ENCODE results near the gene AGTRAP. TPM values are rescaled to one million over a fixed set of nuclear protein-coding genes. Genes with fewer than 3 reads are reported as not detected.

AGTRAP gene
- total and polyA plus RNA-seq, 2 of the 8 experiments (the other 6 are each of a cell fraction or from before 2014, with no cell fraction given), result 69.7 to 192 TPM

GRCh38 chr1:11688506-11688905 lies 47.4 kb upstream of the AGTRAP start:
- peak overlapping the region; percentile 97 for H2BK20ac ChIP-seq (ENCODE audit: low read length)
- peaks cover 19 to 79% of the 10 kb centered on the region in 2 experiments for H3K79me2 ChIP-seq (ENCODE audit: control insufficient read depth in 1 of 2, insufficient read depth in 2 of 2, low read length in 2 of 2)
- no peaks in the 10 kb centered on the region for H3K9me3 ChIP-seq (ENCODE audit: insufficient read depth in 2 of 2, low read depth in 1 of 2, low read length in 1 of 2)
- H4K5ac ChIP-seq (ENCODE audit: insufficient read length, low read depth, low read length), result no peak overlapping the region
- no peak overlapping the region for H3K9ac ChIP-seq (replicated peaks in 1 of 4; ENCODE audit: extremely low read depth in 1 of 4, low read depth in 3 of 4, low read length in 3 of 4)
- H2BK15ac ChIP-seq (ENCODE audit: low read length), result peak overlapping the region; percentile 98
- CTCF ChIA-PET (ENCODE audit: partially characterized antibody), result interaction anchor here (1.1 to 21.6 kb wide), 3 partner anchors 19 to 31 kb away, joined by 3 to 266 read pairs (median 3); no protein-coding TSS in a partner anchor
- peak overlapping the region; percentile 31 to 99; a peak in 3 of 4 replicates for H3K4me2 ChIP-seq (ENCODE audit: insufficient read depth in 1 of 2, low read depth in 2 of 2, low read length in 2 of 2)
- H3K4ac ChIP-seq (replicated peaks; ENCODE audit: insufficient read length, low read depth, low read length), result no peak overlapping the region
- FAIRE-seq (no peak), DNase-seq (ENCODE audit: low read depth in 1 of 2, low spot score in 2 of 2) (no peak)
- H2BK12ac ChIP-seq (ENCODE audit: low read depth, low read length), result peak overlapping the region; percentile 82
- POLR2A ChIA-PET (ENCODE audit: partially characterized antibody), result interaction anchor here (1.0 to 32.0 kb wide), 3 partner anchors 16 to 37 kb away, joined by 3 to 1025 read pairs (median 329); partner anchors contain the start of genes FBXO6 and MAD2L2
- H4K91ac ChIP-seq (replicated peaks; ENCODE audit: insufficient read length, low read length), result peak overlapping the region; percentile 89
- peaks cover 20 to 45% (median 29%) of the 10 kb centered on the region in 4 experiments for H3K4me1 ChIP-seq (replicated peaks in 1 of 4; ENCODE audit: control insufficient read depth in 3 of 4, insufficient read depth in 4 of 4, low read length in 3 of 4)
- H4K20me1 ChIP-seq (replicated peaks in 1 of 2; ENCODE audit: control insufficient read depth in 1 of 2, insufficient read depth in 2 of 2, low read length in 2 of 2), result peaks cover 3 to 12% of the 10 kb centered on the region in 2 experiments
- 98% methylated on average over 4 of the region's 4 CpGs; no CpG with 5 or more reads in 1 of the 2 experiments for WGBS, 2 experiments (ENCODE audit: extremely low coverage in 1 of 2, insufficient coverage in 1 of 2, insufficient read length in 1 of 2, insufficient replicate concordance in 2 of 2, low coverage in 1 of 2, low lambda C conversion rate in 2 of 2, missing lambda C conversion rate in 1 of 2)
- peaks cover 23% of the 10 kb centered on the region for H3K79me1 ChIP-seq (ENCODE audit: low read depth, low read length)
- H3K23ac ChIP-seq (ENCODE audit: insufficient read length), result no peak overlapping the region
- peak overlapping the region; percentile 76 for H3K18ac ChIP-seq (ENCODE audit: extremely low read depth, low read length)
- H2AFZ ChIP-seq (ENCODE audit: low read length), result no peak overlapping the region
- peak overlapping the region; percentile 69 for H2BK120ac ChIP-seq (replicated peaks; ENCODE audit: low read depth, low read length)
- H3K36me3 ChIP-seq (ENCODE audit: control insufficient read depth in 2 of 4, insufficient read depth in 4 of 4, low read length in 3 of 4), result peaks cover 0 to 15% (median 0%) of the 10 kb centered on the region in 4 experiments; a peak in 2 of 8 replicates
- peak overlapping the region; percentile 12; the same call in 1 of the 2 replicates for H2BK5ac ChIP-seq (ENCODE audit: low read depth, low read length)
- peaks cover 23% of the 10 kb centered on the region for H3K23me2 ChIP-seq (ENCODE audit: low read depth, low read length)
- no peak overlapping the region for H4K8ac ChIP-seq (ENCODE audit: extremely low read depth, insufficient read depth, low read length)
- H2AK5ac ChIP-seq (ENCODE audit: low read depth, low read length), result peak overlapping the region; percentile 79
- no peak overlapping the region for H3K4me3 ChIP-seq (ENCODE audit: extremely low read depth in 1 of 4, insufficient read depth in 2 of 4, low read depth in 3 of 4, low read length in 4 of 4)
- no peak overlapping the region for H3K14ac ChIP-seq (ENCODE audit: insufficient read length)
- no peak overlapping the region for H3K27ac ChIP-seq (ENCODE audit: low read depth, low read length)
- no peak overlapping the region for H3K56ac ChIP-seq (replicated peaks; ENCODE audit: insufficient read length, low read depth, low read length)
- peaks cover 0 to 2% (median 0%) of the 10 kb centered on the region in 4 experiments; a peak in 2 of 7 replicates for H3K27me3 ChIP-seq (replicated peaks in 1 of 4; ENCODE audit: control insufficient read depth in 3 of 4, extremely low read depth in 1 of 4, insufficient read depth in 3 of 4, low read length in 3 of 4)
- no peak for TF ChIP-seq CTCF (IDR thresholded peaks at IDR 0.05; ENCODE audit: control extremely low read depth in 1 of 3, insufficient read depth in 1 of 3, low read depth in 1 of 3, low read length in 3 of 3)

All from H1 (cell line).